NCI-H510A (cell line): ENCODE results near the gene GALNT16.

Source experiments
- DNase-seq: peaks from one replicate; lab custom pipeline; 2025; lab: John Stamatoyannopoulos, UW

GALNT16 gene

GRCh38 chr14:69404883-69405282, 144.9 kb downstream of the GALNT16 start:
- no peak for DNase-seq

GRCh38 chr14:69405762-69406161, 145.8 kb downstream of the GALNT16 start:
- no peak for DNase-seq
